H1 (cell line): ENCODE measurements around the gene OSTN. TPM values are rescaled to one million over a fixed set of nuclear protein-coding genes. Genes with fewer than 3 reads are reported as not detected.

Source experiments
- BCL11A ChIP-seq, 2 experiments: IDR thresholded peaks; one replicate each; pipeline ENCODE4 v1.6.1; 2011; ENCODE audit warnings: low read depth in 2 of 2, low read length in 2 of 2, mild to moderate bottlenecking in 2 of 2
- CTBP2 ChIP-seq: IDR thresholded peaks from 2 replicates; pipeline ENCODE4 v1.7.0; 2011; ENCODE audit warnings: borderline replicate concordance, mild to moderate bottlenecking, moderate library complexity, mixed read lengths, low read length; ENCODE audit not compliant: insufficient read depth, insufficient read length
- EGR1 ChIP-seq: IDR thresholded peaks from 2 replicates; pipeline ENCODE4 v1.6.1; 2011; ENCODE audit warnings: low read depth, low read length, borderline replicate concordance
- POLR2A ChIP-seq, 2 experiments: IDR thresholded peaks; 1 replicate in 1 of 2; 2 replicates in 1 of 2; pipeline ENCODE4 v1.6.1; 2011; ENCODE audit warnings: low read depth in 2 of 2, low read length in 2 of 2, mild to moderate bottlenecking in 2 of 2; ENCODE audit errors: control extremely low read depth in 1 of 2
- ZNF274 ChIP-seq: IDR thresholded peaks from 2 replicates; pipeline ENCODE4 v1.7.0; 2012; ENCODE audit warnings: low read length, borderline replicate concordance; ENCODE audit errors: extremely low read depth
- polyA plus RNA-seq, 7 experiments: library from polyadenylated mRNA; depleted of rRNA in 3 of 7; stranded (reverse) in 5 of 7; unstranded in 2 of 7; fragments of >200 nt in 5 of 7; fragments of 200-250 nt in 2 of 7; gene quantifications; 1 replicate in 5 of 7; 2 replicates in 1 of 7; 4 replicates in 1 of 7; pipeline versions ENCODE4 v1.2.1 to v1.2.3, GENCODE V29; 2011 to 2013; ENCODE audit warnings: missing spikeins in 2 of 7, mixed read lengths in 2 of 7
- total RNA-seq: library from RNA; stranded (reverse); fragmentation: NEBNext Ultra II Directional; extraction: Animal tissue kit (Norgen Biotek cat#: 25700); gene quantifications from 2 replicates; pipeline ENCODE4 v1.2.1, GENCODE V29; 2021

Gene OSTN
- total and polyA plus RNA-seq, 2 of the 8 experiments (the other 6 are each of a cell fraction or from before 2014, with no cell fraction given) = not detected

DNA sequence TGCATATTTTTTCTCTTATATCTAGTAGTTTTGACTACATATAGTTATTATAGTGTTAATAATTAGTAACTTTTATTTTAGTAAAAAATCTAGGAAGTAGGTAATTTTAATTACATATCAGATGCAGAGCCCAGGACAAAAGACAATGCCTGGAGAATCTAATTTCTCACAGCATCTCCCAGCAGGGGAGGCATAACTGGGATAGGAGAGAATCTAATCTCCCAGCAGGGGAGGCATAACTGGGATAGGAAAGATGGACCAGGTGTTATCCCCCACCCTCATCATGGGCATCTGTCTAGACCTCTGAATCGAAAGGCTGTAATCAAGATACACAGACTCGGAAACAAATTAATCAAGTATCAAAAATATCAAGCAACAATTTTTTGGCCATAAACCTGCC, 58.2 kb downstream of the OSTN start (continued):
- TF ChIP-seq CTBP2 (no peak), BCL11A (IDR thresholded peaks at IDR 0.05; ENCODE audit: low read depth in 2 of 2, low read length in 2 of 2) (no peak), EGR1 (no peak), POLR2A (IDR thresholded peaks at IDR 0.05; ENCODE audit: control extremely low read depth in 1 of 2, low read depth in 2 of 2, low read length in 2 of 2) (no peak), ZNF274 (no peak)
